Endothelial cell of umbilical vein (primary cell): Measurements from ENCODE around the gene CYGB. TPM values are rescaled to one million over a fixed set of nuclear protein-coding genes. Genes with fewer than 3 reads are reported as not detected.

Experiments
- BruUV-seq: library from RNA; stranded (reverse); fragments of 400-500 nt; replicated peaks from 2 replicates; lab custom pipeline; 2021; lab: Mats Ljungman, UMichigan
- CTCF ChIA-PET: fragments of 300-600, 350-600 bp; sonication (Branson Sonifier 250); formaldehyde crosslinking; loops from one replicate; lab custom pipeline; 2021; ENCODE audit warnings: antibody characterized with exemption, inconsistent platforms; lab: Charles Lee
- POLR2A ChIA-PET: fragments of 300-600, 350-600 bp; sonication (Branson Sonifier 250); formaldehyde crosslinking; loops from one replicate; lab custom pipeline; 2021; ENCODE audit warnings: antibody characterized with exemption, inconsistent platforms; lab: Charles Lee
- DNase-seq: peaks from one replicate; pipeline ENCODE4 v3.0.0-alpha.2; 2011; ENCODE audit warnings: low read depth, low spot score
- FAIRE-seq: peaks from 2 replicates; lab custom pipeline; 2011; peaks lifted over from hg19 to GRCh38; lab: Jason Lieb, UNC
- H2AFZ ChIP-seq: 2 replicates; pipeline ENCODE4 v1.6.0; 2012; ENCODE audit warnings: low read depth, low read length, control low read depth, inconsistent platforms
- H3K27ac ChIP-seq: 2 replicates; pipeline ENCODE4 v1.5.1; 2011; ENCODE audit warnings: low read depth, mild to moderate bottlenecking, control low read depth, low read length, moderate library complexity; ENCODE audit not compliant: insufficient read depth
- H3K27me3 ChIP-seq, 2 experiments: 2 replicates each; pipeline versions ENCODE4 v1.6.0 to v1.6.1; 2011; ENCODE audit warnings: low read length in 2 of 2, mixed read lengths in 1 of 2; ENCODE audit not compliant: control insufficient read depth in 2 of 2, insufficient read depth in 2 of 2
- H3K36me3 ChIP-seq, 2 experiments: 2 replicates in 1 of 2; 3 replicates in 1 of 2; pipeline ENCODE4 v1.5.1; 2011; ENCODE audit warnings: low read length in 2 of 2, mild to moderate bottlenecking in 1 of 2, moderate library complexity in 1 of 2; ENCODE audit not compliant: control insufficient read depth in 2 of 2, insufficient read depth in 2 of 2; ENCODE audit errors: extremely low read depth in 1 of 2
- H3K4me1 ChIP-seq: 3 replicates; pipeline ENCODE4 v1.5.1; 2011; ENCODE audit warnings: mild to moderate bottlenecking, low read length; ENCODE audit not compliant: control insufficient read depth, insufficient read depth; ENCODE audit errors: extremely low read depth
- H3K4me2 ChIP-seq: 2 replicates; pipeline ENCODE4 v1.6.1; 2011; ENCODE audit warnings: low read length, control low read depth, mixed read lengths; ENCODE audit not compliant: insufficient read depth
- H3K4me3 ChIP-seq, 3 experiments: fragments of 200-600 bp in 1 of 3; sonication (generic), shearing (Covaris generic) in 1 of 3; replicated peaks in 1 of 3; 2 replicates each; pipeline ENCODE4 v1.5.1; 2011 to 2016; ENCODE audit warnings: control low read depth in 3 of 3, low read length in 3 of 3, mild to moderate bottlenecking in 2 of 3, inconsistent platforms in 1 of 3, low read depth in 1 of 3, moderate library complexity in 1 of 3; ENCODE audit not compliant: insufficient read depth in 1 of 3
- H3K79me2 ChIP-seq: 2 replicates; pipeline ENCODE4 v1.6.0; 2012; ENCODE audit warnings: low read length, inconsistent platforms; ENCODE audit not compliant: control insufficient read depth, insufficient read depth
- H3K9ac ChIP-seq: replicated peaks from 2 replicates; pipeline ENCODE3; 2011; ENCODE audit warnings: low read length, control low read depth; ENCODE audit not compliant: insufficient read depth; ENCODE audit errors: extremely low read depth
- H3K9me1 ChIP-seq: replicated peaks from 3 replicates; pipeline ENCODE4 v1.6.0; 2011; ENCODE audit warnings: mild to moderate bottlenecking, low read length; ENCODE audit not compliant: control insufficient read depth, insufficient read depth; ENCODE audit errors: extremely low read depth
- H3K9me3 ChIP-seq: replicated peaks from 2 replicates; pipeline ENCODE4 v1.5.1; 2012; ENCODE audit warnings: low read length, inconsistent platforms; ENCODE audit not compliant: control insufficient read depth, insufficient read depth
- H4K20me1 ChIP-seq: replicated peaks from 2 replicates; pipeline ENCODE3; 2011; ENCODE audit warnings: mild to moderate bottlenecking, low read length; ENCODE audit not compliant: control insufficient read depth, insufficient read depth; ENCODE audit errors: extremely low read depth
- EZH2 ChIP-seq: IDR thresholded peaks from 2 replicates; pipeline ENCODE4 v1.6.1; 2012; ENCODE audit warnings: borderline replicate concordance, low read depth, mild to moderate bottlenecking, moderate library complexity, low read length, inconsistent platforms; ENCODE audit not compliant: severe bottlenecking
- FOS ChIP-seq: IDR thresholded peaks from 2 replicates; pipeline ENCODE4 v1.6.1; 2011; ENCODE audit warnings: mild to moderate bottlenecking, low read length, moderate library complexity, borderline replicate concordance; ENCODE audit not compliant: insufficient read depth
- MYC ChIP-seq: IDR thresholded peaks from one replicate; pipeline ENCODE4 v1.6.1; 2011; ENCODE audit warnings: mild to moderate bottlenecking, low read depth, low read length
- POLR2AphosphoS5 ChIP-seq: IDR thresholded peaks from 2 replicates; pipeline ENCODE4 v1.6.1; 2012; ENCODE audit warnings: low read depth, mild to moderate bottlenecking, control low read depth, low read length, moderate library complexity; ENCODE audit not compliant: insufficient read depth
- dilution Hi-C: fragments of 300-500 bp; cut with MboI; formaldehyde crosslinking; loops from one replicate; pipeline ENCODE4 v1.15.0; 2019; ENCODE audit warnings: low sequenced_read_pairs; ENCODE audit not compliant: extremely low pct_ligation_motif_present
- intact Hi-C: fragments of 100-400 bp; cut with micrococcal nuclease; formaldehyde crosslinking; loops from one replicate; pipeline ENCODE4 v1.10.0; 2022
- polyA plus RNA-seq, 4 experiments: library from polyadenylated mRNA; depleted of rRNA in 3 of 4; stranded (reverse) in 3 of 4; unstranded in 1 of 4; fragments of >200 nt; gene quantifications; 2 replicates each; pipeline versions ENCODE4 v1.2.1 to v1.2.3, GENCODE V29; 2011 to 2012; ENCODE audit warnings: missing spikeins in 1 of 4
- total RNA-seq: library from RNA; stranded (reverse); gene quantifications from 2 replicates; pipeline ENCODE4 v1.2.3, GENCODE V29; 2021
- TF ChIP-seq, protein P1 (sequence below), 2 donors: IDR thresholded peaks; 1 replicate in 1 of 2; 2 replicates in 1 of 2; pipeline ENCODE4 v1.5.1; 2011; ENCODE audit warnings: low read length in 2 of 2, mild to moderate bottlenecking in 2 of 2, moderate library complexity in 2 of 2, control low read depth in 1 of 2, inconsistent platforms in 1 of 2, low read depth in 1 of 2; ENCODE audit not compliant: insufficient read depth in 1 of 2; ENCODE audit errors: extremely low read depth in 1 of 2
- TF ChIP-seq, protein P2 (sequence below): IDR thresholded peaks from 2 replicates; pipeline ENCODE4 v1.6.1; 2011; ENCODE audit not compliant: insufficient read depth, insufficient read length

Gene CYGB
- total and polyA plus RNA-seq, 2 donors (not counting 3 experiments of a cell fraction or from before 2014, with no cell fraction given), result 0.22 to 0.91 TPM

- dilution Hi-C loops, result no loop called here
- peak; percentile 23 for TF ChIP-seq POLR2AphosphoS5
- TF ChIP-seq FOS, result no peak
- TF ChIP-seq, protein P1, sequence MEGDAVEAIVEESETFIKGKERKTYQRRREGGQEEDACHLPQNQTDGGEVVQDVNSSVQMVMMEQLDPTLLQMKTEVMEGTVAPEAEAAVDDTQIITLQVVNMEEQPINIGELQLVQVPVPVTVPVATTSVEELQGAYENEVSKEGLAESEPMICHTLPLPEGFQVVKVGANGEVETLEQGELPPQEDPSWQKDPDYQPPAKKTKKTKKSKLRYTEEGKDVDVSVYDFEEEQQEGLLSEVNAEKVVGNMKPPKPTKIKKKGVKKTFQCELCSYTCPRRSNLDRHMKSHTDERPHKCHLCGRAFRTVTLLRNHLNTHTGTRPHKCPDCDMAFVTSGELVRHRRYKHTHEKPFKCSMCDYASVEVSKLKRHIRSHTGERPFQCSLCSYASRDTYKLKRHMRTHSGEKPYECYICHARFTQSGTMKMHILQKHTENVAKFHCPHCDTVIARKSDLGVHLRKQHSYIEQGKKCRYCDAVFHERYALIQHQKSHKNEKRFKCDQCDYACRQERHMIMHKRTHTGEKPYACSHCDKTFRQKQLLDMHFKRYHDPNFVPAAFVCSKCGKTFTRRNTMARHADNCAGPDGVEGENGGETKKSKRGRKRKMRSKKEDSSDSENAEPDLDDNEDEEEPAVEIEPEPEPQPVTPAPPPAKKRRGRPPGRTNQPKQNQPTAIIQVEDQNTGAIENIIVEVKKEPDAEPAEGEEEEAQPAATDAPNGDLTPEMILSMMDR (IDR thresholded peaks at IDR 0.05; ENCODE audit: extremely low read depth in 1 of 2, insufficient read depth in 1 of 2, low read depth in 1 of 2, low read length in 2 of 2), result no peak
- TF ChIP-seq, protein P2, sequence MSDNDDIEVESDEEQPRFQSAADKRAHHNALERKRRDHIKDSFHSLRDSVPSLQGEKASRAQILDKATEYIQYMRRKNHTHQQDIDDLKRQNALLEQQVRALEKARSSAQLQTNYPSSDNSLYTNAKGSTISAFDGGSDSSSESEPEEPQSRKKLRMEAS, result peak; percentile 24
- no peak for TF ChIP-seq MYC
- TF ChIP-seq EZH2, result no peak
- no peaks in the 10 kb centered on the region for H3K36me3 ChIP-seq
- peaks cover 12% of the 10 kb centered on the region for H3K4me1 ChIP-seq
- no peaks in the 10 kb centered on the region for H4K20me1 ChIP-seq
- H2AFZ ChIP-seq, result peak overlapping the region; percentile 26
- H3K27ac ChIP-seq, result peak overlapping the region; percentile 21
- peak; percentile 91 for FAIRE-seq
- no peaks in the 10 kb centered on the region for H3K9me1 ChIP-seq
- no peaks in the 10 kb centered on the region for H3K27me3 ChIP-seq
- ChIA-PET POLR2A (interaction anchor here (1.2 kb wide), 1 partner anchor 17 kb away, joined by 3 read pairs; no protein-coding TSS in a partner anchor), CTCF (interaction anchor here (1.1 to 1.4 kb wide), 4 partner anchors 12 to 88 kb away, joined by 3 to 6 read pairs (median 4); no protein-coding TSS in a partner anchor)
- intact Hi-C loops, result loop anchor here (1.0 kb wide), 2 partner anchors 8 to 13 kb away; no protein-coding TSS in a partner anchor
- no peak overlapping the region for H3K9ac ChIP-seq
- DNase-seq, result peak; percentile 44
- no peak overlapping the region for H3K4me2 ChIP-seq
- no TSS peak for BruUV-seq
- no peaks in the 10 kb centered on the region for H3K9me3 ChIP-seq
- H3K4me3 ChIP-seq, result no peak overlapping the region
- H3K79me2 ChIP-seq, result no peaks in the 10 kb centered on the region
These were observed 51.9 kb downstream of the CYGB start for GRCh38 chr17:76485569-76485968.
